ENCODE data around the gene MRPL19. TPM values are rescaled to one million over a fixed set of nuclear protein-coding genes. Genes with fewer than 3 reads are reported as not detected.
A peak's percentile ranks its signal among the peaks of the same experiment; 100 is the strongest.

Gene MRPL19
- total RNA-seq, 1 donor from 2014 or later: 52.9 TPM

GRCh38 chr2:75616406-75616805 lies 30.2 kb upstream of the MRPL19 start:
- DNase-seq (ENCODE audit: low spot score): no peak

DNA sequence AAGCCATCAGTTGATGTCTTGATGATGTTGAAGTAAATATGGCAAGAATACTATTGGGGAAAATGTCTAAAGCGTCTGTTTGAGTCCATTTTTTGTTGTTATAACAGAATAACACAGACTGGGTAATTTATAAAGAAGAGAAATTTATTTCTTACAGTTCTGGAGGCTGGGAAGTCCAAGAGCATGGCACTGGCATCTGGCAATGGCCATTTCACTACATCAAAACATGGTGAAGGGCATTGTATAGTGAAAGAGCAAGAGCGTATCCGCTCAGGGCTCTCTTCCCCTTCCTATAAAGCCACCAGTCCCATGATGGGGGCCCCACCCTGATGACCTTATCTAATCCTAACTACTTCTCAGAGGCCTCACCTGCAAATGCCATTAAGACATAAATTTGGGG lies 29.6 kb upstream of the MRPL19 start:
- DNase-seq (ENCODE audit: low spot score): no peak

GRCh38 chr2:75619956-75620740 lies 26.4 kb upstream of the MRPL19 start:
- no peak for DNase-seq (ENCODE audit: low spot score)

GRCh38 chr2:75621228-75621627 lies 25.4 kb upstream of the MRPL19 start:
- DNase-seq (ENCODE audit: low spot score): no peak

DNA sequence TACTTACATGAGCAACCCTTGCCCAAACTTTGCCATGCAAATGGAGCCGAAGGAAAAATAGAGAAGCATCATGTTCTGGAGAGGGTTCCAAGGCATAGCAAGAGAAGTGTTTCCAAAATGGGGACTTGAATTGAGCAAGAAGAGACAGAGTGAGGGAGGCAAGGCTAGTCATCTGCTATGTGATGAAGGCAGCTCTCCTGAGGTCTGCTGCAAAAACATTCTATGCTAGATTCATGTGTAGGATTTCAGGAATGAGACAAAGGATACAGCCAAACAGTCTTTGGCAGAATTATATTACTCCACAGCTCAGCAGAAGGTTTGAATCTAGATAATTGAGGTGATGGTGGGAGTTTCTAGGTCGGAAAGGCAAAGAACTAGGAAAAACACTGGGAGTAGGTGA lies 24.1 kb upstream of the MRPL19 start:
- DNase-seq (ENCODE audit: low spot score): no peak

- no peak for DNase-seq (ENCODE audit: low spot score)
These were observed 23.7 kb upstream of the MRPL19 start for GRCh38 chr2:75622929-75623328.

DNA sequence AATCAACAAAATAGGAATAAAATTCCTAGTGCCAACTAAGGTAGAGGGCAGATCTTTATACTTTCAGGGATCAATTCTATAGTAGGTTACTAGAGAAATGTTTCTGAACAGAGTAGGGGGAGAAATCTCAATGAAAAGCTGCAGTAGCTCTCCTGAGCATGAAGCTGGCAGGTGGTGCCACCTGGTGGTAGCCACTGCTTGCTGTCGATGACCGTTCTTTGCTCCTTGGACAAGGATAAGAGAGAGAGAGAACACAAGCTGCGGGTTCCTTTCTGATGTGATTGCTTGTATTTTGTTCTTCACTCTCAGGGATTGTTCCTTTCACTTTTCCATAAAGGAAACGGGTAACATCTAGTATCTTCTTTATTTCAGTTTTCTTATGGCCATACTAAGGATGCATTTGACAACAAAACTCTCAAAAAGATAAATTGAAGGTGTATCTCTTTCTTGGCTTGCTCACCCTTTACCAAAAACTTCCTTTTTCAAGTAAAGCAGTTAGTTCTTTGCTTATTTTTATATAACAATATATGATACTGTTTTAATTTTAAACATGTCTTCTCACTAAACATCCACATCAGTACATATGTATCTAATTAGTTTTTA lies 18.6 kb upstream of the MRPL19 start:
- peak; percentile 63 for DNase-seq (ENCODE audit: low spot score)

DNA sequence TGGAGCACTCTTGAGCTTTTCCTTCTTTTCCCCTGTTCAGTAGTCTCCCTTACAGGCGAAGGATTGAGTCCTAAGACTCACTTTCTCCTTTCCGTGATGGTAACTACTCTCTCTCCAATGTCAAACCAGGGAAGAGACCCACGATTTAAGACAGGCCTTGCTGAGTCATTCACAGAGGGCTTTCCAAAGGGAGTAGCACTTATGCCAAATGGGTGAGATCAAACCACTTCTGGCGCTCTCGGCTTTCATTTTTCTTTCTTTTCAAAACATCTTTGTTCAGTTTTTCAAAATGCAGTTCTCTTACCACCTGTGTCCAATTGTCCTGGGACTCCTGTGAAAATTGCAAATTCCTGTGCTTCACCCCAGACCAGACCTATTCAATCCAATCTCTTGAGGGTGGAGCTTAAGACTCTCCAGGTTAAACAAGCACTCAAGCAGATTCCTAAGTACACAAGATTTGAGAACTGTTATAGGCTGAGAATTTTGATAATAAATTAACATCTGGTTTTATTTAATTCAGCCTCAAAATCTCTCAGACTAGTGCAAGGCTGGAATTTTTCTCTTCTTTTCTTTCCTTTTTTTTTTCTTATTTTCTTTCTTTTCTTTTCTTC lies 14.4 kb upstream of the MRPL19 start:
- no peak for DNase-seq (ENCODE audit: low spot score)

DNA sequence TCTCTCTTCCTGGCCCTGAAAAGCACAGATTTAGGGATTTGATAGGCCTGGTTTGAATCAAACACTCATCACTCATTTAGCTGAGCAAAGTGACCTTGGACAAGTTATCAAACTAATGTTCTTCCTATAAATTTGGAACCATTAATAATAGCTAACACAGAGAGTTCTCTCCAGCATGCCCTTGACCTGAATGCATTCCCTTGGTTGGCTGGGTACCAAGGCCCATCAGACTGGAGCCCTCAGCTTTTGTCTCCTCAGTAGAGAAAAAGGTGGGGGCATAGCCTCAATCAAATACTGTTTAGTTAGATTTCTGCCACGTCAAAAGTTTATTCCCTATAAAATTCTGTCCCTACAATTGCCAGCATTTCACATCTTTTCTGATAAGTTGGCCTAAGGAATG lies 13.8 kb upstream of the MRPL19 start:
- no peak for DNase-seq (ENCODE audit: low spot score)

- DNase-seq (ENCODE audit: low spot score): no peak
These were observed 13.0 kb upstream of the MRPL19 start for GRCh38 chr2:75633620-75634019.

DNA sequence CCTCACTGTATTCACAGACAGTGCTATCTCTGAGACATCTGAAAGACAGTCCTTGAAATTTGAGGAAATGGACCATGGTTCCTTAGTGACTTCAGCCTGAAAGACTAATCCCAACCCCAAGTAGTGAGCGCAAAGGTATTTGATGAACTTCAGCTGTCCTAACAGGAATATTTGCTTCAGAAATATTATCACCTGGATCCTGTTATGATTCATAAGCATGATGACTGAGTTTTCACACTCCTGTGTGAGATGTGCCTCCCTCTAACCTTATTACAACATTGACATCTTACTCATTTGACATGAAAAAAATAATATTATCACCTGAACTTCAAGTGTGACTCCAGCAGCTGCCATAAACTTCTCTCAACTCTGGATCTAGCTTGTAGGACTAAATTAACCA lies 11.6 kb upstream of the MRPL19 start:
- no peak for DNase-seq (ENCODE audit: low spot score)

GRCh38 chr2:75637568-75637967 lies 9.0 kb upstream of the MRPL19 start:
- DNase-seq (ENCODE audit: low spot score): no peak

DNA sequence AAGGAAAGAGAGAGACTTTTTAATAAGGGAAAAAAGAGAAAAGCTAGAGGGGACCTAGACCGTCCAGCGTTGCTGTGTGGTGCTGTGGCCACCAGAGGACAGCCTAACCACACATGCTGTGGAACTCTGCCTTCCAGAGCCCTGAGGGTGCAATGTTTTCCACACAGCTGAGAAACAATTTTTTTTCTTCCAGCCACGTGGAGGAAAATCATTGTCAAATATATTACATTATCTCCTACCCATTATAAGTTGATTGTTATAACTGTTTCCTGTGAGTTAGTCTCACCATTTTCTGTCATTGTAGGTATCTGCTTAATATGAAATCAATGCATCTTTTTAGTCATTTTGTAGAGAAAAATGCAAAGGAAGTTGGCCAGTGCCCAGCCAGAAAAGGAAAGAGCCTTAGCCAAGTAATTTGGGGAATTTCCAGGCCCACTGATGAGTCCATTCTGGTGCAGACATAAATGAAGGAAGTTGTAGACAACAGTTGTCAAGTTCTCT lies 5.9 kb upstream of the MRPL19 start:
- DNase-seq (ENCODE audit: low spot score): peak; percentile 57

GRCh38 chr2:75641587-75641986 lies 5.0 kb upstream of the MRPL19 start:
- no peak for DNase-seq (ENCODE audit: low spot score)

- no peak for DNase-seq (ENCODE audit: low spot score)
These were observed 2.6 kb upstream of the MRPL19 start for GRCh38 chr2:75643980-75644379.

DNA sequence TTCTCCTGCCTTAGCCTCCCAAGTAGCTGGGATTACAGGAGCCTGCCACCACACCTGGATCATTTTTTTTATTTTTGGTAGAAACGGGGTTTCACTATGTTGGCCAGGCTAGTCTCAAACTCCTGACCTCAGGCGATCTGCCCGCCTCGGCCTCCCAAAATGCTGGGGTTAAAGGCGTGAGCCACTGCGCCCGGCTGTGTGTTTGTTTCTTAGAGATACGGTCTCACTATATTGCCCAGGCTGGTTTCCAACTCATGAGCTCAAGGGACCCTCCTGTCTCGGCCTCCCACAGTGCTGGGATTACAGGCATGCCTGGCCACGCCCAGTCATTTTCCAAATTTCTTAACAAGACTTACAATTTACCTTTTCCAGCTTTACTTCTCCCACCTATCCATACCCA lies 940 bp upstream of the MRPL19 start:
- no peak for DNase-seq (ENCODE audit: low spot score)

DNA sequence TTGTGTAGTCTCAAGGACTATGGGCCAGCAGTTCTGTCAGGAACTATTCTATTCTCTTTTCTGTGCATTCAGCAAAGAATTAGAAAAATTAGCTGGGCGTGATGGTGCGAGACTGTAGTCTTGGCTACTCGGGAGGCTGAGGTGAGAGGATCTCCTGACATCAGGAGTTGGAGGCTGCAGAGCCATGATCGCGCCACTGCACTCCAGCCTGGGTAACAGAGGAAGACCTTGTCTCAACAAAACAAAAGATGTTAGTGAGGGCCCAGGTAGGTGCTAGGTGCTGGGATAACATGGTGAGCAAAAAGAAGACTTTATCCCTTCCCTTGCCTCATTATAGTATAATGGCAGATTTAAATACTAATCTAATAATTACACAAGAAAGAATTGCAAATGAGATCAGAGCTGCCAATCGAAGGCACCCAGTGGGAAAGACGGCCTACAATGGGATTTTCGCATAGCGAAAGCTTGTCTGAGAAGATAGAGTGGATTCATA lies 447 bp upstream of the MRPL19 start:
- no peak for DNase-seq (ENCODE audit: low spot score)

- no peak for DNase-seq (ENCODE audit: low spot score)
These were observed 1.2 kb downstream of the MRPL19 start for GRCh38 chr2:75647771-75648170.

DNA sequence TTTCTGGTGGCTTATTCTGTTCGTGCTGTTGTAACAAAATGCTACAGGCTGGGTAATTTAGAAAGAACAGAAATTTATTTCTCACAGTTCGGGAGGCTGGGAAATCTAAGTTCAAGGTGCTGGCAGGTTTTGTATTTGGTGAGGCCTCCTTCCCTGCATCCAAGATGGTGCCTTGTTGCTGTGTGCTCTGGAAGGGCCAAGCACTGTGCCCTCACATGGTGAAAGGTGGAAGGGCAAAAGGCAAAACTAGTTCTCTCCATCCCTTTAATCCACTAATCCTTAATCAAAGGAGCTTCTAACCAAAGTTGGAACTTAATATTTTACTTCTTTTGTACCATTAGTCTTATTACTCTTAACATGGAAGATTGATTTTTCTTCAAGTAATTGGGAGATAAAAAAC lies 7.4 kb downstream of the MRPL19 start:
- no peak for DNase-seq (ENCODE audit: low spot score)

DNA sequence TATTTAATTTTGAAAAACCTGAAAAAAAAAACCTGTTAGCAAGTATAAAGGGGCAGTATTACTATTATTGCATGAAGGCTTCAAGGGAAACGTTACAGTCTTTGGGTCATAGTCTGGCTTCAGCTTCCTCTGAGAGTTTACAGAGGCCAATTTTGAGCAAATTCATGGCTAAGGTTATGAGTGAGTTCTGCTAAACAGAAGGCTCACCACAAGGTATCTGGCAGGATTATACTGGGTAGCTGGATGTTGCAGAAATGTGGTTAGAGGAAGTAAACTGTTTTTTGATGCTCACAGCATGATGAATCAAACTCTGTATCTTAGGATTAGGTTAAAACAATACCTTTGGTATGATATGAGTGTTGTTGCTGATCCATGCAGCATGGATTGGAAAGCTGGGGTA lies 9.3 kb downstream of the MRPL19 start:
- no peak for DNase-seq (ENCODE audit: low spot score)

GRCh38 chr2:75656563-75656962 lies 10.0 kb downstream of the MRPL19 start:
- no peak for DNase-seq (ENCODE audit: low spot score)

GRCh38 chr2:75657798-75658197 lies 11.2 kb downstream of the MRPL19 start:
- DNase-seq (ENCODE audit: low spot score): no peak

DNA sequence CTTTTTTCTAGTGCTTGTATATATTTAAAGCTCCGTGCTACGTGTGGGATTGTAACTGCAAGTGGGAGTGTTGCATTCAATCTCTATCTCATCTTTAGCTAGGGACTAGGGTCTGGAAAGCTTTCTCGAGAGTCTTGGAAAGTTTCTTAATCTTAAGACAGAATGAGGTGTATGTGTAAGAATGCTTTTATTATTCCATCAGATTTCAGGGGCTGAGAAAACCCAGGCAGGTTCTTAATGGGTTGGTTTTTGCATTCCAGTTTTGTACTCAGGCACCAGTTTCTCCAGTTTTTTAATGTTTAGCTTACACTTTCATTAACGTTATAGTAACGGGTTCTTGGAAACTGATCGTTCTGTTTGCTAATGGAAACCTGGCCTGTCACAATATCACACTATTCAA lies 20.3 kb downstream of the MRPL19 start:
- no peak for DNase-seq (ENCODE audit: low spot score)

All from ureter (tissue), 1 donor.